Fibroblast of the aortic adventitia (primary cell): ENCODE results near the gene PALD1. TPM values are rescaled to one million over a fixed set of nuclear protein-coding genes. Genes with fewer than 3 reads are reported as not detected.
"Not testable (repeated sequence)": the region's sequence is repeated elsewhere in the genome, so short reads cannot be mapped to it uniquely, and the experiment has no call there.

Source experiments
- DNase-seq: peaks from one replicate; pipeline ENCODE4 v3.0.0-alpha.2; 2010; ENCODE audit warnings: low read depth
- H3K4me3 ChIP-seq: 2 replicates; pipeline ENCODE4 v1.5.1; 2011; ENCODE audit warnings: low read depth, mild to moderate bottlenecking, control low read depth, low read length, moderate library complexity
- CTCF ChIP-seq: IDR thresholded peaks from 2 replicates; pipeline ENCODE4 v1.5.1; 2011; ENCODE audit warnings: mild to moderate bottlenecking, low read length, control low read depth, inconsistent platforms; ENCODE audit not compliant: insufficient read depth
- total RNA-seq: library from RNA; depleted of rRNA; stranded (reverse); fragments of >200 nt; gene quantifications from 2 replicates; pipeline ENCODE4 v1.2.3, GENCODE V29; 2012; ENCODE audit warnings: low replicate concordance

Gene PALD1
- total RNA-seq, 1 donor = 0.18 TPM

DNA sequence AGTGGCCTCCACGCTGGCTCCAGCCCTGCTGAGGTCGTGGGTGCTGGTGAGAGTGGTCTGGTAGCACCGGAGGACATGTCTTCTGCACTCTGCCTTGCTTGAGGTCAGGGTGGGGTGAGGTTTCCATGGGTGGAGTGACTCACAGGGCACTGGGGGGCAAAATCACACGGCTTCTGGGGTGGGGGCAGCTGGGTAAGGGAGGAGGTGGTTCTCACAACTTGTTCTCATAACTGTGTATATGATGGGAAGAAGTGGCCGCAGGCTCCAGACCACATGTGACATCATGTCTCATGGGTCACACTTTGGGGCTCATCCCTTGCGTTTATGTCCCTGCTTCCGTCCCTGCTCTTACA, 124.9 kb downstream of the PALD1 start:
- H3K4me3 ChIP-seq = no peak overlapping the region
- no peak for TF ChIP-seq CTCF
- no peak for DNase-seq

DNA sequence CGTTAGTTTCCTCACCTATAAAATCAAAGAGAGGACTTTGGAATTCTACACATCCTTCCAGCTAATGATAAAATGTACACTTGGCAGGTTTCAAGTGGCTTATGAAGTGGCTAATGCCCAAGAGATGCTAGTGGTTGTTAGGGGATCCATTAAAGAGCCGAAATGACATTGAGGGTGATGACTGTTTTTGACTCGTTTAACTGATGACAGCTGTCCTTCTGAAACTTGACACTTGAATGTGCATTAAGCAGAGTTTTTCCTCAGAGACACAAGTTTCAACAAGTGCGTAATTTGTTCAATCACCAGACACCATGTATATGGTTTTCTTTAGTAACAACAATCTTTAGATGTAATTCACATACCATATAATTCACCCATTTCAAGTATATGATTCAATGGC, 125.5 kb downstream of the PALD1 start:
- DNase-seq = no peak
- no peak overlapping the region for H3K4me3 ChIP-seq
- TF ChIP-seq CTCF = no peak

GRCh38 chr10:70605161-70605560, 126.6 kb downstream of the PALD1 start:
- TF ChIP-seq CTCF = no peak
- no peak overlapping the region for H3K4me3 ChIP-seq
- no peak for DNase-seq

DNA sequence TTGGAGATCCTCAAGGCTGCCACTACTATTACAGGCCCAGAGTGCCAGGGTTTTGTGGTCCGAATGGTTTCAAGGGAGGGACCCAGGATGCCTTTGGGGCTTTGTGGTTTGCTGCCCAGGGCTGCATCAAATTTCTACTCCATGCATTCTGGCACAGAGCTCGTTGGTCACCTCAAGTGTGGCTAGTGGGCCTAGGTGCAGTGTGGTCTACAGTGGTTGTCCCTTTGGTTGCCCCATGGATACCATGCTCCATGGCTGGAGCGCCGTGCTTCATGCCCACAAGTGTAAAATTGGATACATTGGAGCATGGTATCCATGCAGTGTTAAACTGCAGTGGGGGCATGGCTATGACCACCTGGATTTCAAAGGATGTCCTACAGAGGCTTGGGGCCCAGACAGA, 129.4 kb downstream of the PALD1 start:
- no peak for DNase-seq
- no peak overlapping the region for H3K4me3 ChIP-seq
- TF ChIP-seq CTCF = no peak

- no peak for TF ChIP-seq CTCF
- DNase-seq = no peak
- H3K4me3 ChIP-seq = no peak overlapping the region
Observed at GRCh38 chr10:70613941-70614340, 135.4 kb downstream of the PALD1 start.

- not testable (repeated sequence) for DNase-seq, H3K4me3 ChIP-seq
Observed at GRCh38 chr10:70614364-70614763, 135.8 kb downstream of the PALD1 start.

GRCh38 chr10:70615211-70615610, 136.6 kb downstream of the PALD1 start:
- no peak overlapping the region for H3K4me3 ChIP-seq
- no peak for TF ChIP-seq CTCF
- no peak for DNase-seq
